Peyer's patch (tissue), 4 donors: Measurements from ENCODE around the gene CCDC186.
"Not testable (repeated sequence)": the region's sequence is repeated elsewhere in the genome, so short reads cannot be mapped to it uniquely, and the experiment has no call there.

Experiments used
- CTCF ChIP-seq, 6 experiments: fragments of 450-650 bp in 4 of 6; fragments of 200-600 bp in 2 of 6; sonication (generic) in 1 of 6; IDR thresholded peaks; one replicate each; pipeline ENCODE4 v1.5.1; 2017 to 2019; ENCODE audit warnings: antibody characterized with exemption in 6 of 6, mild to moderate bottlenecking in 3 of 6, moderate library complexity in 1 of 6
- POLR2A ChIP-seq, 2 donors: fragments of 450-650 bp; IDR thresholded peaks; one replicate each; pipeline ENCODE4 v1.5.1; 2017; ENCODE audit warnings: antibody characterized with exemption in 2 of 2, mild to moderate bottlenecking in 2 of 2, moderate library complexity in 2 of 2

- TF ChIP-seq CTCF, POLR2A (IDR thresholded peaks at IDR 0.05): not testable (repeated sequence)
These were observed 33.2 kb downstream of the CCDC186 start for GRCh38 chr10:114140827-114141226.
